GM23338 (cell line): ENCODE results near the gene TRNP1. TPM values are rescaled to one million over a fixed set of nuclear protein-coding genes. Genes with fewer than 3 reads are reported as not detected.
A peak's percentile ranks its signal among the peaks of the same experiment; 100 is the strongest.

Experiments
- ATAC-seq: fragments of 200-7000 bp; cut with Tn5 transposase; 3 replicates; pipeline ENCODE4 v1.9.1; 2020
- DNase-seq: peaks from one replicate; pipeline ENCODE4 v3.0.0-alpha.2; 2015; ENCODE audit warnings: low spot score
- H2AFZ ChIP-seq: fragments of 200-600 bp; sonication (generic); 2 replicates; pipeline ENCODE4 v1.8.0; 2016; ENCODE audit warnings: antibody characterized with exemption, mild to moderate bottlenecking, moderate library complexity
- H3F3A ChIP-seq: fragments of 200-600 bp; sonication (generic); replicated peaks from 2 replicates; pipeline ENCODE4 v1.8.0; 2017; ENCODE audit warnings: antibody characterized with exemption, mixed run types, low read depth
- H3K27ac ChIP-seq: fragments of 200-600 bp; sonication (generic); 2 replicates; pipeline ENCODE4 v1.6.1; 2016; ENCODE audit warnings: low read depth
- H3K27me3 ChIP-seq: fragments of 200-600 bp; sonication (generic); 2 replicates; pipeline ENCODE4 v1.8.0; 2016; ENCODE audit warnings: mild to moderate bottlenecking, mixed run types, moderate library complexity; ENCODE audit not compliant: insufficient read depth
- H3K36me3 ChIP-seq: fragments of 200-600 bp; sonication (generic); 2 replicates; pipeline ENCODE4 v1.8.0; 2016; ENCODE audit warnings: mild to moderate bottlenecking; ENCODE audit not compliant: insufficient read depth
- H3K4me1 ChIP-seq: fragments of 200-600 bp; sonication (generic); 2 replicates; pipeline ENCODE4 v1.8.0; 2016; ENCODE audit warnings: mild to moderate bottlenecking, moderate library complexity; ENCODE audit not compliant: insufficient read depth
- H3K4me2 ChIP-seq: fragments of 200-600 bp; sonication (generic); 2 replicates; pipeline ENCODE4 v1.7.1; 2017; ENCODE audit warnings: mixed run types
- H3K4me3 ChIP-seq: fragments of 200-600 bp; sonication (generic); 2 replicates; pipeline ENCODE4 v1.6.1; 2016; ENCODE audit warnings: mixed run types
- H3K79me2 ChIP-seq: fragments of 200-600 bp; sonication (generic); replicated peaks from 2 replicates; pipeline ENCODE4 v1.8.0; 2017; ENCODE audit warnings: mild to moderate bottlenecking; ENCODE audit not compliant: insufficient read depth
- H3K9me2 ChIP-seq: fragments of 200-600 bp; sonication (generic); 2 replicates; pipeline ENCODE4 v1.8.0; 2017; ENCODE audit not compliant: insufficient read depth
- H4K20me1 ChIP-seq: fragments of 200-600 bp; sonication (generic); replicated peaks from 2 replicates; pipeline ENCODE4 v1.8.0; 2017; ENCODE audit warnings: mild to moderate bottlenecking; ENCODE audit not compliant: insufficient read depth
- H3K27ac Mint-ChIP-seq: 2 replicates; pipeline ENCODE4 v1.8.0; 2020; ENCODE audit warnings: inconsistent platforms, mild to moderate bottlenecking, moderate library complexity, mixed read lengths
- H3K27me3 Mint-ChIP-seq: 3 replicates; pipeline ENCODE4 v1.8.0; 2022; ENCODE audit warnings: low read depth, mild to moderate bottlenecking, moderate library complexity, mixed read lengths, inconsistent platforms; ENCODE audit not compliant: insufficient read depth, poor library complexity
- H3K36me3 Mint-ChIP-seq: 3 replicates; pipeline ENCODE4 v1.8.0; 2021; ENCODE audit warnings: low read depth, mild to moderate bottlenecking, inconsistent platforms, moderate library complexity, mixed read lengths
- H3K4me1 Mint-ChIP-seq: 3 replicates; pipeline ENCODE4 v1.8.0; 2020; ENCODE audit warnings: mild to moderate bottlenecking, inconsistent platforms, mixed read lengths
- H3K4me3 Mint-ChIP-seq: 3 replicates; pipeline ENCODE4 v1.8.0; 2021; ENCODE audit warnings: moderate library complexity, mild to moderate bottlenecking, inconsistent platforms, mixed read lengths
- H3K9me3 Mint-ChIP-seq: 3 replicates; pipeline ENCODE4 v1.8.0; 2020; ENCODE audit warnings: moderate library complexity, mild to moderate bottlenecking, inconsistent platforms, mixed read lengths
- CREB1 ChIP-seq: fragments of 250-450 bp; sonication (Bioruptor Pico); IDR thresholded peaks from 2 replicates; pipeline ENCODE4 v1.5.0; 2020; ENCODE audit warnings: low read depth, mild to moderate bottlenecking, moderate library complexity
- EZH2 ChIP-seq: fragments of 200-600 bp; sonication (generic); IDR thresholded peaks from one replicate; pipeline ENCODE4 v1.8.0; 2017; ENCODE audit warnings: antibody characterized with exemption, mild to moderate bottlenecking, low read depth; ENCODE audit not compliant: unreplicated experiment
- POLR2AphosphoS5 ChIP-seq: IDR thresholded peaks from 2 replicates; pipeline ENCODE4 v1.6.1; 2016; ENCODE audit warnings: antibody characterized with exemption, low read depth
- ZNF331 ChIP-seq: fragments of 250-450 bp; sonication (Bioruptor Pico); IDR thresholded peaks from 2 replicates; pipeline ENCODE4 v1.5.0; 2020; ENCODE audit warnings: low read depth, mild to moderate bottlenecking, moderate library complexity
- polyA plus RNA-seq: library from polyadenylated mRNA; unstranded; fragments of >200 nt; fragmentation: Nextera tagmentation; extraction: Ambion mirVana; gene quantifications from 2 replicates; pipeline ENCODE4 v1.2.1, GENCODE V29; 2016
- total RNA-seq: library from RNA; depleted of rRNA; stranded (reverse); fragments of >200 nt; shearing (Covaris generic); gene quantifications from 2 replicates; pipeline ENCODE4 v1.2.3, GENCODE V29; 2014
- TF ChIP-seq, protein P1 (sequence below), 2 experiments: fragments of 200-600 bp in 1 of 2; sonication (generic) in 1 of 2; conservative IDR thresholded peaks; 2 replicates each; pipeline versions ENCODE4 v1.5.1 to v1.6.1; 2016 to 2017; ENCODE audit warnings: antibody characterized with exemption in 2 of 2, low read depth in 2 of 2, mild to moderate bottlenecking in 2 of 2, moderate library complexity in 1 of 2

TRNP1 gene
- total and polyA plus RNA-seq, 2 experiments from 2014 or later = 21.2 to 54.3 TPM

DNA sequence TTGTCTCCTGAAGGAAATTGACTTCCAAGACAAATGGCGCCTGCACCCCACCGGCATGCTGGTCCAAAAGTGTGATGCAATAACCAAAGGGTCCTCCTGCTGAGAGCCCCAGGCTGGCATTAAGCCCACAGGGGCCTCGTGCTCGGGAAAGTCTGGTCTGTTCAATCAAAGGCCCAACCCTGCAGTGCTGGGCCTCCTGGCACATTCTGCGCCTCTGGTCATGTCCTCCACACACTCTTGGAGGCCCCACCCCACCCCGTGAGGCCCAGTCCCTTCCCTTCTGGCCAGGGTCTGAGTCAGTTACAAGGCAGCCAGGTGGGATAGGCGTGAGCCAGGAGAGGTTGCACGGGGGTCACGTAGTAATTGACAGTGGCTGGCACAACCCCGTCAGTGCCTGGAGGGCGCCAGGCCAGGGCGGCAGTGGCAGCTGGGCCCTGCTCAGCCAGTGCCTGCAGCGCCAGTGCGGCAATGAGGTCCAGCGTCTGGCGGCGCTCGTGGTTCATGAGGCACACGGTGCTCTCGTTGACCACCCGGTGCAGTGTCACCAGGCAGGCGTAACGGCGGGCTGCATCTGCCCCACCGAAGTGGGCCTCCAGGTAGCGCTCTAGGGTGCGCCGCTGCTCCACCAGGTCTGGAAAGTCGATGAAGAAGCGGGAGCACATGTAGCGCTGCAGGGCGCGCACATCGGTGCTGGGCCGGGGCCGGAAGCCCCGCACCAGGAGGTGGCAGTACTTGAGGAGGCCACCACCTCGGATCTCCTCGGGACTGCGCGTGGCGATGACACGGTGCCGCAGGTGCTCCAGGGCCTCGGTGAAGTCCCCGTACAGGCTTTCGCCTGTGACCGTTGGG is 12.4 kb downstream of the TRNP1 start:
- H3K27ac Mint-ChIP-seq = peak overlapping the region; percentile 98
- peak overlapping the region; percentile 94 for H3K27ac ChIP-seq
- ATAC-seq = no peak

DNA sequence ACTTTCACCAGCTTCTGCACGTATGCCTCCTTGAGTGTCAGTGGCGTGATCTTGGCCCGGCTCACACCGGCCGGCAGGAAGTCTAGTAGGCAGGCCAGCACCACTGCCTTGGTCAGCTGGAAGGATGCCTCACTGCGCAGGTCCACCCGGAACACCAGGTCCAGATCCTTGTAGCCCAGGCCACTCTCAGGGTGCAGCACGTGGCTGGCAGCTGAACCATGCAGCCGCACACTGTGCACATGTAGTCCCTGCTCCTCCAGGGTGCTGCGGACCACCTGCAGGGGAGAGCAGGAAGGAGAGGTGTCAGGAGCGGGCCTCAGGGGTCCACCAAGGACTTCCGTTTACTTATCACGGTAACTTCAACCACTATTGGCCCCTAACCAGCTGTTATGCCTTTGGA is 13.2 kb downstream of the TRNP1 start:
- no peak for TF ChIP-seq EZH2
- peak; percentile 40 for TF ChIP-seq POLR2AphosphoS5
- TF ChIP-seq ZNF331 = no peak
- H3K4me2 ChIP-seq = peak overlapping the region; percentile 41; the same call in 1 of the 2 replicates
- peaks cover 71% of the 10 kb centered on the region for H3K4me1 ChIP-seq
- ATAC-seq (peak; percentile 0), DNase-seq (no peak)
- H4K20me1 ChIP-seq = peaks cover 15% of the 10 kb centered on the region
- H3F3A ChIP-seq = peaks cover 70% of the 10 kb centered on the region
- H3K79me2 ChIP-seq = peaks cover 58% of the 10 kb centered on the region
- H3K27ac ChIP-seq = peak overlapping the region; percentile 94
- no peak overlapping the region; the same call in 1 of the 2 replicates for H3K4me3 ChIP-seq
- Mint-ChIP-seq H3K4me3 (peak overlapping the region; percentile 44; the same call in 1 of the 3 replicates), H3K27me3 (peaks cover 43% of the 10 kb centered on the region), H3K36me3 (peaks cover 84% of the 10 kb centered on the region), H3K4me1 (peaks cover 70% of the 10 kb centered on the region), H3K27ac (peak overlapping the region; percentile 98), H3K9me3 (no peaks in the 10 kb centered on the region)
- H3K9me2 ChIP-seq = no peaks in the 10 kb centered on the region
- no peak overlapping the region for H2AFZ ChIP-seq
- no peaks in the 10 kb centered on the region for H3K27me3 ChIP-seq
- H3K36me3 ChIP-seq = peaks cover 9% of the 10 kb centered on the region

More for the DNA sequence above, 12.4 kb downstream of the TRNP1 start:
- peaks cover 74% of the 10 kb centered on the region for H3F3A ChIP-seq
- peaks cover 11% of the 10 kb centered on the region; the same call in 1 of the 2 replicates for H4K20me1 ChIP-seq
- no peaks in the 10 kb centered on the region for H3K27me3 ChIP-seq
- H3K4me1 ChIP-seq = peaks cover 79% of the 10 kb centered on the region
- peak; percentile 63 for DNase-seq
- no peak overlapping the region; the same call in 1 of the 2 replicates for H3K4me3 ChIP-seq
- Mint-ChIP-seq H3K9me3 (no peaks in the 10 kb centered on the region), H3K36me3 (peaks cover 86% of the 10 kb centered on the region), H3K4me1 (peaks cover 76% of the 10 kb centered on the region), H3K4me3 (no peak overlapping the region; the same call in 2 of the 3 replicates), H3K27me3 (peaks cover 47% of the 10 kb centered on the region)
- H3K79me2 ChIP-seq = peaks cover 57% of the 10 kb centered on the region
- no peak overlapping the region for H2AFZ ChIP-seq
- no peak for TF ChIP-seq CREB1 (CRISPR knock-in tag)
- peak; percentile 11; the same call in 1 of the 2 replicates for TF ChIP-seq POLR2AphosphoS5
- TF ChIP-seq, protein P1, sequence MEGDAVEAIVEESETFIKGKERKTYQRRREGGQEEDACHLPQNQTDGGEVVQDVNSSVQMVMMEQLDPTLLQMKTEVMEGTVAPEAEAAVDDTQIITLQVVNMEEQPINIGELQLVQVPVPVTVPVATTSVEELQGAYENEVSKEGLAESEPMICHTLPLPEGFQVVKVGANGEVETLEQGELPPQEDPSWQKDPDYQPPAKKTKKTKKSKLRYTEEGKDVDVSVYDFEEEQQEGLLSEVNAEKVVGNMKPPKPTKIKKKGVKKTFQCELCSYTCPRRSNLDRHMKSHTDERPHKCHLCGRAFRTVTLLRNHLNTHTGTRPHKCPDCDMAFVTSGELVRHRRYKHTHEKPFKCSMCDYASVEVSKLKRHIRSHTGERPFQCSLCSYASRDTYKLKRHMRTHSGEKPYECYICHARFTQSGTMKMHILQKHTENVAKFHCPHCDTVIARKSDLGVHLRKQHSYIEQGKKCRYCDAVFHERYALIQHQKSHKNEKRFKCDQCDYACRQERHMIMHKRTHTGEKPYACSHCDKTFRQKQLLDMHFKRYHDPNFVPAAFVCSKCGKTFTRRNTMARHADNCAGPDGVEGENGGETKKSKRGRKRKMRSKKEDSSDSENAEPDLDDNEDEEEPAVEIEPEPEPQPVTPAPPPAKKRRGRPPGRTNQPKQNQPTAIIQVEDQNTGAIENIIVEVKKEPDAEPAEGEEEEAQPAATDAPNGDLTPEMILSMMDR (conservative IDR thresholded peaks at IDR 0.05; ENCODE audit: low read depth in 2 of 2) = peak; percentile 36 to 52
- peak overlapping the region; percentile 64 for H3K4me2 ChIP-seq
- H3K9me2 ChIP-seq = no peaks in the 10 kb centered on the region
- H3K36me3 ChIP-seq = peaks cover 9% of the 10 kb centered on the region
